HEK293 (cell line): ENCODE results near the gene ITPR2.

Experiments used
- GLI4 ChIP-seq: fragments of 450-650 bp; formaldehyde crosslinking; IDR thresholded peaks from 2 replicates; pipeline ENCODE4 v1.5.1; 2016; ENCODE audit warnings: missing biosample characterization, missing genetic modification characterization
- HOXC10 ChIP-seq: sonication (generic); formaldehyde crosslinking; IDR thresholded peaks from 2 replicates; pipeline ENCODE4 v1.8.1; 2023; ENCODE audit warnings: mild to moderate bottlenecking, missing genetic modification reagents
- KLF1 ChIP-seq: fragments of 450-650 bp; formaldehyde crosslinking; IDR thresholded peaks from 2 replicates; pipeline ENCODE4 v1.5.1; 2016; ENCODE audit warnings: missing biosample characterization, missing genetic modification characterization
- KLF9 ChIP-seq: fragments of 450-650 bp; formaldehyde crosslinking; IDR thresholded peaks from 2 replicates; pipeline ENCODE4 v1.5.1; 2016; ENCODE audit warnings: missing biosample characterization, missing genetic modification characterization, low read depth
- ZBTB10 ChIP-seq: fragments of 450-650 bp; formaldehyde crosslinking; IDR thresholded peaks from 2 replicates; pipeline ENCODE4 v1.5.1; 2016; ENCODE audit warnings: missing biosample characterization, missing genetic modification characterization
- ZFP69B ChIP-seq: fragments of 450-650 bp; formaldehyde crosslinking; IDR thresholded peaks from 2 replicates; pipeline ENCODE4 v1.5.1; 2016; ENCODE audit warnings: missing biosample characterization, missing genetic modification characterization
- ZNF133 ChIP-seq: fragments of 450-650 bp; formaldehyde crosslinking; IDR thresholded peaks from 2 replicates; pipeline ENCODE4 v1.5.1; 2016; ENCODE audit warnings: missing biosample characterization, missing genetic modification characterization
- ZNF138 ChIP-seq: fragments of 450-650 bp; formaldehyde crosslinking; IDR thresholded peaks from 2 replicates; pipeline ENCODE4 v1.5.1; 2016; ENCODE audit warnings: missing biosample characterization, missing genetic modification characterization, borderline replicate concordance
- ZNF16 ChIP-seq: fragments of 450-650 bp; formaldehyde crosslinking; IDR thresholded peaks from 2 replicates; pipeline ENCODE4 v1.5.1; 2016; ENCODE audit warnings: low read depth, missing biosample characterization, missing genetic modification characterization
- ZNF202 ChIP-seq: fragments of 450-650 bp; formaldehyde crosslinking; IDR thresholded peaks from 2 replicates; pipeline ENCODE4 v1.5.1; 2016; ENCODE audit warnings: missing biosample characterization, missing genetic modification characterization, borderline replicate concordance
- ZNF211 ChIP-seq: fragments of 450-650 bp; formaldehyde crosslinking; IDR thresholded peaks from 2 replicates; pipeline ENCODE4 v1.5.1; 2016; ENCODE audit warnings: low read depth, missing biosample characterization, missing genetic modification characterization
- ZNF23 ChIP-seq: fragments of 450-650 bp; formaldehyde crosslinking; IDR thresholded peaks from 2 replicates; pipeline ENCODE4 v1.5.1; 2016; ENCODE audit warnings: missing biosample characterization, missing genetic modification characterization, borderline replicate concordance
- ZNF248 ChIP-seq: fragments of 450-650 bp; formaldehyde crosslinking; IDR thresholded peaks from 2 replicates; pipeline ENCODE4 v1.5.1; 2017; ENCODE audit warnings: missing biosample characterization, missing genetic modification characterization
- ZNF280C ChIP-seq: fragments of 450-650 bp; formaldehyde crosslinking; IDR thresholded peaks from 2 replicates; pipeline ENCODE4 v1.5.1; 2016; ENCODE audit warnings: missing biosample characterization, missing genetic modification characterization
- ZNF37A ChIP-seq: fragments of 450-650 bp; IDR thresholded peaks from 2 replicates; pipeline ENCODE4 v1.5.1; 2018; ENCODE audit warnings: missing biosample characterization, missing genetic modification characterization
- ZNF426 ChIP-seq: fragments of 450-650 bp; formaldehyde crosslinking; IDR thresholded peaks from 2 replicates; pipeline ENCODE4 v1.5.1; 2017; ENCODE audit warnings: missing biosample characterization, missing genetic modification characterization, mild to moderate bottlenecking, inconsistent platforms, moderate library complexity
- ZNF433 ChIP-seq: fragments of 450-650 bp; formaldehyde crosslinking; IDR thresholded peaks from 2 replicates; pipeline ENCODE4 v1.5.1; 2016; ENCODE audit warnings: missing biosample characterization, missing genetic modification characterization, low read depth
- ZNF449 ChIP-seq: fragments of 450-650 bp; formaldehyde crosslinking; IDR thresholded peaks from 2 replicates; pipeline ENCODE4 v1.5.1; 2017; ENCODE audit warnings: missing biosample characterization, mild to moderate bottlenecking, missing genetic modification characterization, moderate library complexity
- ZNF48 ChIP-seq: fragments of 450-650 bp; formaldehyde crosslinking; IDR thresholded peaks from 2 replicates; pipeline ENCODE4 v1.5.1; 2016; ENCODE audit warnings: missing biosample characterization, missing genetic modification characterization
- ZNF488 ChIP-seq: fragments of 450-650 bp; formaldehyde crosslinking; IDR thresholded peaks from 2 replicates; pipeline ENCODE4 v1.5.1; 2016; ENCODE audit warnings: missing biosample characterization, missing genetic modification characterization
- ZNF529 ChIP-seq: fragments of 450-650 bp; formaldehyde crosslinking; IDR thresholded peaks from 2 replicates; pipeline ENCODE4 v1.5.1; 2017; ENCODE audit warnings: missing genetic modification characterization, missing biosample characterization; ENCODE audit not compliant: insufficient replicate concordance
- ZNF561 ChIP-seq: fragments of 450-650 bp; IDR thresholded peaks from 2 replicates; pipeline ENCODE4 v1.5.1; 2018; ENCODE audit warnings: missing biosample characterization, missing genetic modification characterization, borderline replicate concordance
- ZNF626 ChIP-seq: fragments of 450-650 bp; sonication (Bioruptor Pico); formaldehyde crosslinking; IDR thresholded peaks from 2 replicates; pipeline ENCODE4 v1.5.1; 2018; ENCODE audit warnings: missing biosample characterization, missing genetic modification characterization, inconsistent platforms
- ZNF629 ChIP-seq: fragments of 450-650 bp; formaldehyde crosslinking; IDR thresholded peaks from 2 replicates; pipeline ENCODE4 v1.5.1; 2017; ENCODE audit warnings: missing biosample characterization, missing genetic modification characterization
- ZNF654 ChIP-seq: fragments of 450-650 bp; formaldehyde crosslinking; IDR thresholded peaks from 2 replicates; pipeline ENCODE4 v1.5.1; 2016; ENCODE audit warnings: low read depth, missing biosample characterization, missing genetic modification characterization
- ZNF660 ChIP-seq: fragments of 450-650 bp; IDR thresholded peaks from 2 replicates; pipeline ENCODE4 v1.5.1; 2018; ENCODE audit warnings: missing biosample characterization, mild to moderate bottlenecking, missing genetic modification characterization
- ZNF664 ChIP-seq: fragments of 450-650 bp; formaldehyde crosslinking; IDR thresholded peaks from 2 replicates; pipeline ENCODE4 v1.5.1; 2016; ENCODE audit warnings: missing biosample characterization, missing genetic modification characterization
- ZNF670 ChIP-seq: fragments of 450-650 bp; formaldehyde crosslinking; IDR thresholded peaks from 2 replicates; pipeline ENCODE4 v1.5.1; 2016; ENCODE audit warnings: missing biosample characterization, missing genetic modification characterization, low read depth
- ZNF692 ChIP-seq: fragments of 450-650 bp; formaldehyde crosslinking; IDR thresholded peaks from 2 replicates; pipeline ENCODE4 v1.5.1; 2016; ENCODE audit warnings: missing biosample characterization, missing genetic modification characterization
- ZNF704 ChIP-seq: fragments of 450-650 bp; formaldehyde crosslinking; IDR thresholded peaks from 2 replicates; pipeline ENCODE4 v1.5.1; 2016; ENCODE audit warnings: missing biosample characterization, missing genetic modification characterization
- ZNF791 ChIP-seq: fragments of 450-650 bp; formaldehyde crosslinking; IDR thresholded peaks from 2 replicates; pipeline ENCODE4 v1.5.1; 2016; ENCODE audit warnings: missing biosample characterization, missing genetic modification characterization
- ZNF843 ChIP-seq: fragments of 450-650 bp; formaldehyde crosslinking; IDR thresholded peaks from 2 replicates; pipeline ENCODE4 v1.5.1; 2016; ENCODE audit warnings: missing biosample characterization, missing genetic modification characterization
- ZXDB ChIP-seq: fragments of 450-650 bp; formaldehyde crosslinking; IDR thresholded peaks from 2 replicates; pipeline ENCODE4 v1.5.1; 2016; ENCODE audit warnings: missing biosample characterization, missing genetic modification characterization

ITPR2 gene

GRCh38 chr12:26572137-26572536 is 260.9 kb downstream of the ITPR2 start (continued):
- TF ChIP-seq ZNF433, result no peak
- TF ChIP-seq ZNF664 (tag by site-specific recombination), result no peak
- TF ChIP-seq ZNF48 (tag by site-specific recombination), result no peak
- TF ChIP-seq ZNF626 (tag by site-specific recombination), result no peak
- 0 out of 2 replicates have a peak, but pooled peaks have one; percentile 4 for TF ChIP-seq ZNF654
- no peak for TF ChIP-seq ZNF670 (tag by site-specific recombination)
- TF ChIP-seq ZNF488 (tag by site-specific recombination), result no peak
- TF ChIP-seq ZNF660 (tag by site-specific recombination), result 0 out of 2 replicates have a peak, but pooled peaks have one; percentile 19
- TF ChIP-seq HOXC10 (CRISPR knock-in tag), result no peak
- TF ChIP-seq ZNF704 (tag by site-specific recombination), result no peak
- no peak for TF ChIP-seq ZNF629 (tag by site-specific recombination)
- no peak for TF ChIP-seq ZNF248
- no peak for TF ChIP-seq ZXDB (tag by site-specific recombination)
- no peak for TF ChIP-seq GLI4
- TF ChIP-seq ZNF133 (tag by site-specific recombination), result no peak
- TF ChIP-seq ZNF449, result no peak; the same call in 1 of the 2 replicates
- no peak for TF ChIP-seq ZNF529 (tag by site-specific recombination)
- no peak for TF ChIP-seq ZNF280C
- TF ChIP-seq ZNF37A (tag by site-specific recombination), result no peak
- no peak for TF ChIP-seq ZNF138
- no peak for TF ChIP-seq ZNF426
- TF ChIP-seq ZNF202 (tag by site-specific recombination), result no peak
- TF ChIP-seq KLF9 (tag by site-specific recombination), result no peak
- no peak for TF ChIP-seq ZNF211 (tag by site-specific recombination)
- no peak for TF ChIP-seq ZNF561 (tag by site-specific recombination)
- TF ChIP-seq ZNF23 (tag by site-specific recombination), result no peak
- peak; percentile 53 for TF ChIP-seq ZNF692 (tag by site-specific recombination)
- no peak for TF ChIP-seq ZBTB10 (tag by site-specific recombination)
- TF ChIP-seq ZNF16 (tag by site-specific recombination), result no peak
- 0 out of 2 replicates have a peak, but pooled peaks have one; percentile 30 for TF ChIP-seq ZFP69B (tag by site-specific recombination)
- TF ChIP-seq ZNF843, result 0 out of 2 replicates have a peak, but pooled peaks have one; percentile 23
- no peak for TF ChIP-seq KLF1 (tag by site-specific recombination)
- TF ChIP-seq ZNF791 (tag by site-specific recombination), result no peak
